ENCODE results near the gene EFCC1. TPM values are rescaled to one million over a fixed set of nuclear protein-coding genes. Genes with fewer than 3 reads are reported as not detected.

Gene EFCC1
- total and polyA plus RNA-seq, 2 of the 8 experiments (the other 6 are each of a cell fraction or from before 2014, with no cell fraction given) = 0.14 to 0.37 TPM

- Histone ChIP-seq H3K4ac (replicated peaks; ENCODE audit: insufficient read length, low read depth, low read length) (no peak overlapping the region), H3K14ac (ENCODE audit: insufficient read length) (no peak overlapping the region), H3K9me3 (ENCODE audit: insufficient read depth in 2 of 2, low read depth in 1 of 2, low read length in 1 of 2) (no peaks in the 10 kb centered on the region), H3K18ac (ENCODE audit: extremely low read depth, low read length) (no peak overlapping the region), H2AFZ (ENCODE audit: low read length) (0 out of 2 replicates have a peak overlapping the region, but pooled peaks have one; percentile 89), H3K79me2 (ENCODE audit: control insufficient read depth in 1 of 2, insufficient read depth in 2 of 2, low read length in 2 of 2) (no peaks in the 10 kb centered on the region), H3K79me1 (ENCODE audit: low read depth, low read length) (no peaks in the 10 kb centered on the region), H2AK5ac (ENCODE audit: low read depth, low read length) (no peak overlapping the region), H2BK12ac (ENCODE audit: low read depth, low read length) (no peak overlapping the region), H3K27ac (ENCODE audit: low read depth, low read length) (no peak overlapping the region), H3K27me3 (replicated peaks in 1 of 4; ENCODE audit: control insufficient read depth in 3 of 4, extremely low read depth in 1 of 4, insufficient read depth in 3 of 4, low read length in 3 of 4) (peaks cover 52 to 70% (median 58%) of the 10 kb centered on the region in 4 experiments), H2BK5ac (ENCODE audit: low read depth, low read length) (no peak overlapping the region), H4K20me1 (replicated peaks in 1 of 2; ENCODE audit: control insufficient read depth in 1 of 2, insufficient read depth in 2 of 2, low read length in 2 of 2) (peaks cover 2 to 9% of the 10 kb centered on the region in 2 experiments), H3K4me2 (ENCODE audit: insufficient read depth in 1 of 2, low read depth in 2 of 2, low read length in 2 of 2) (peak overlapping the region; percentile 91), H4K5ac (ENCODE audit: insufficient read length, low read depth, low read length) (no peak overlapping the region), H2BK15ac (ENCODE audit: low read length) (no peak overlapping the region), H3K4me1 (replicated peaks in 1 of 4; ENCODE audit: control insufficient read depth in 3 of 4, insufficient read depth in 4 of 4, low read length in 3 of 4) (peaks cover 7 to 21% (median 15%) of the 10 kb centered on the region in 4 experiments), H4K8ac (ENCODE audit: extremely low read depth, insufficient read depth, low read length) (0 out of 2 replicates have a peak overlapping the region, but pooled peaks have one; percentile 36), H3K23ac (ENCODE audit: insufficient read length) (no peak overlapping the region), H2BK120ac (replicated peaks; ENCODE audit: low read depth, low read length) (no peak overlapping the region), H2BK20ac (ENCODE audit: low read length) (no peak overlapping the region), H3K9ac (replicated peaks in 1 of 4; ENCODE audit: extremely low read depth in 1 of 4, low read depth in 3 of 4, low read length in 3 of 4) (no peak overlapping the region; a peak in 1 of 7 replicates), H3K4me3 (ENCODE audit: extremely low read depth in 1 of 4, insufficient read depth in 2 of 4, low read depth in 3 of 4, low read length in 4 of 4) (peak overlapping the region in 3 of 4 experiments; percentile 4 to 67 (median 64); a peak in 5 of 8 replicates), H3K36me3 (ENCODE audit: control insufficient read depth in 2 of 4, insufficient read depth in 4 of 4, low read length in 3 of 4) (peaks cover 0 to 13% (median 0%) of the 10 kb centered on the region in 4 experiments; a peak in 1 of 8 replicates), H3K56ac (replicated peaks; ENCODE audit: insufficient read length, low read depth, low read length) (no peak overlapping the region), H3K23me2 (ENCODE audit: low read depth, low read length) (peaks cover 21% of the 10 kb centered on the region; the same call in 1 of the 2 replicates), H4K91ac (replicated peaks; ENCODE audit: insufficient read length, low read length) (no peak overlapping the region)
- ChIA-PET POLR2A (ENCODE audit: partially characterized antibody) (interaction anchor here (0.7 to 4.4 kb wide), 6 partner anchors 9 to 25 kb away, joined by 3 to 13 read pairs (median 4); partner anchors contain the start of gene CFAP92), CTCF (ENCODE audit: partially characterized antibody) (interaction anchor here (0.7 to 6.0 kb wide), 8 partner anchors 9 to 115 kb away, joined by 3 to 40 read pairs (median 5); partner anchors contain the start of gene CFAP92)
- WGBS, 2 experiments (ENCODE audit: extremely low coverage in 1 of 2, insufficient coverage in 1 of 2, insufficient read length in 1 of 2, insufficient replicate concordance in 2 of 2, low coverage in 1 of 2, low lambda C conversion rate in 2 of 2, missing lambda C conversion rate in 1 of 2) = 67% methylated on average over 27 of the region's 28 CpGs; no CpG with 5 or more reads in 1 of the 2 experiments
- TF ChIP-seq NRF1 (IDR thresholded peaks at IDR 0.05; ENCODE audit: low read depth, low read length) (no peak), E2F6 (IDR thresholded peaks at IDR 0.05) (peak; percentile 32)
- FAIRE-seq = no peak
- DNase-seq (ENCODE audit: low read depth in 1 of 2, low spot score in 2 of 2) = no peak
Measured at GRCh38 chr3:129002573-129003569, 1.8 kb downstream of the EFCC1 start.
